GM19467 (cell line): ENCODE measurements around the gene KIF23.
"Not testable (repeated sequence)": the region's sequence is repeated elsewhere in the genome, so short reads cannot be mapped to it uniquely, and the experiment has no call there.

Source experiments
- ATAC-seq: cut with Tn5 transposase; IDR thresholded peaks from one replicate; pipeline ENCODE4 v1.9.1; 2021; ENCODE audit warnings: mild to moderate bottlenecking, moderate library complexity; ENCODE audit not compliant: unreplicated experiment

KIF23 gene

GRCh38 chr15:69413822-69414700 lies at the start of gene KIF23:
TSS of gene KIF23 (plus strand) at chr15:69414349. CDS start at chr15:69414466, 117 bp downstream.
- peak; percentile 88 for ATAC-seq

- no peak for ATAC-seq
Measured at GRCh38 chr15:69367236-69367635, 46.9 kb upstream of the KIF23 start.

GRCh38 chr15:69369631-69370030 lies 44.5 kb upstream of the KIF23 start:
- no peak for ATAC-seq

GRCh38 chr15:69373406-69373805 lies 40.7 kb upstream of the KIF23 start:
- no peak for ATAC-seq

GRCh38 chr15:69375151-69375790 lies 38.9 kb upstream of the KIF23 start:
- ATAC-seq = no peak

- ATAC-seq = no peak
Measured at GRCh38 chr15:69377216-69377970, 36.8 kb upstream of the KIF23 start.

GRCh38 chr15:69380100-69380725 lies 33.9 kb upstream of the KIF23 start:
- no peak for ATAC-seq

GRCh38 chr15:69380726-69381105 lies 33.4 kb upstream of the KIF23 start:
- no peak for ATAC-seq

GRCh38 chr15:69382176-69382575 lies 32.0 kb upstream of the KIF23 start:
- ATAC-seq = not testable (repeated sequence)

GRCh38 chr15:69384066-69384465 lies 30.1 kb upstream of the KIF23 start:
- not testable (repeated sequence) for ATAC-seq

- ATAC-seq = no peak
Measured at GRCh38 chr15:69384626-69385598, 29.2 kb upstream of the KIF23 start.

GRCh38 chr15:69385831-69386230 lies 28.3 kb upstream of the KIF23 start:
- no peak for ATAC-seq

- no peak for ATAC-seq
Measured at GRCh38 chr15:69386284-69386683, 27.9 kb upstream of the KIF23 start.

GRCh38 chr15:69388260-69388705 lies 25.9 kb upstream of the KIF23 start:
- ATAC-seq = no peak

GRCh38 chr15:69389426-69389825 lies 24.7 kb upstream of the KIF23 start:
- ATAC-seq = no peak

GRCh38 chr15:69390575-69390974 lies 23.6 kb upstream of the KIF23 start:
- ATAC-seq = no peak

GRCh38 chr15:69391046-69391757 lies 22.9 kb upstream of the KIF23 start:
- no peak for ATAC-seq

GRCh38 chr15:69392352-69392751 lies 21.8 kb upstream of the KIF23 start:
- ATAC-seq = no peak

- no peak for ATAC-seq
Measured at GRCh38 chr15:69393831-69394491, 20.2 kb upstream of the KIF23 start.
